Measurements from ENCODE around the gene REG3G.
"Not testable (repeated sequence)": the region's sequence is repeated elsewhere in the genome, so short reads cannot be mapped to it uniquely, and the experiment has no call there.

The REG3G gene

DNA sequence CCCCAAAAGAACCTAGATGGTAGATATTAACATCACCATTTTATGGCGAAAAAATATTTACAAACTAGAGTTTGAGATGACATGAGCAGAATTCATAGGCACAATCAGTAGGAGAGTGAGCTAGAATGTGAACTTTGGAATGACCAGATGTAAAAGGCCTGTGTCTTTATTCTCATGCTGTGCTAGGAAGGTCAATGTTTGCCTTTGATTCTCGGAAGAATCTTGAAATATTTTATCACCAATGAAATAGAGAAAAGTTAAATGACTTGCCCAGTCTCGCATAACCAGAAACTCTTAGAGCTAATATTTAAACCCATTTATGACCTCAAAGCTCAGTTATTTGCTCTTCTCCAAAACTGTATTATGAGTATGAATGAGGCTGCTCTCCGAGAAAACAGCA lies 9.2 kb upstream of the REG3G start:
- DNase-seq (ENCODE audit: low read depth): no peak

DNA sequence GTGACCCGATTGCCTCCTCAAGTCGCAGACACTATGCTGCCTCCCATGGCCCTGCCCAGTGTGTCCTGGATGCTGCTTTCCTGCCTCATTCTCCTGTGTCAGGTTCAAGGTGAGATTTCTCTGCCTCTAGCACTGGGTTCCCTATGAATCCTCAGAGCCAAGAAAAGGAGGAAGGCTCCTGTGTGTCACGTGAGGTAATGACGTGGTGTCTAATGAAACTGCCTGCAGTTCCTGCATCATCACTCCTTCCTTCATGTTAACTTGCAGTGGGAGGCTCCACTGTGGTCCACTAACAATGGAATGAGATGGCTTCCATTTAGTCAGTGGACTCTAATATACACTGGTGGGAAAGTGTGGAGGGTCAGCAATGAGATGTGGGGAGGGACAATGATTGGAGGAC lies 559 bp downstream of the REG3G start:
- DNase-seq (ENCODE audit: low read depth): no peak

DNA sequence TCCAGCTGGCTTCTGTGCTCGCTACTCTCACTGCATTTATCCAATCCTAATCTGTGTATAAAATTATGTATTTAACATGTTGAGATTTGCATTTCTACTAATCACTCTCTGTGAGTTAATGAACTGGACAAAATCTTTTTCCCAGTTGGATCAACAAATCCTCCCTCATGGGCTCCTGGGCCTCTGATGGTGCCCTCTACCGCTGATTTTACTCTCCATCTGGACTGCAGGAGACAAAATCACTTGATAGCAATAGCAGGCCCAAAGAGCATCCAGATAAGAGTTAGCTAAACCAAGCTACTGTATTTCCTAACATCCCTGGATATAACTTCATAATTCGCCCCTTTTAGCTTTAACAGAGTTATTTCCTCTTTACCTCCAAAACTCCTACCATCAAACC lies 14.4 kb downstream of the REG3G start:
- no peak for DNase-seq (ENCODE audit: low read depth)

DNA sequence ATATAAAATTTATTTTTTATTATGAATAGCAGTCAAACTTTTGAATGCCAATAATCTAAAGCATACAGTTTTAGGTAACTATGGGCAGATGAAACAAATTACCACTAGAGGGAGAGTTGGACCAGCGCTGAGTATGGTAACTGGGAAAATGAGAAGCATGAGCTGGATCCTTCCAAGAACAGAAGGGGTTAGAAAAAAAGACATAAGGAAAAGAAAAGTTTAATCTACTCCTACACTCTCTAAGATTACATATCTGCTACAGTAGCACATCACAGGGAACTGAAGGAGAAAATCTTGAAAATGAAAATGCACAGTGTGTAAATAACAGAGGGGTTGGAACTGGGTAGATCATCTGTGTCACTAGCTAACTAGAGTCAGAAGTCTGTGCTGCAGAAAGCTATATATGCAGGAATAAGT lies 15.5 kb downstream of the REG3G start:
- no peak for DNase-seq (ENCODE audit: low read depth)

DNA sequence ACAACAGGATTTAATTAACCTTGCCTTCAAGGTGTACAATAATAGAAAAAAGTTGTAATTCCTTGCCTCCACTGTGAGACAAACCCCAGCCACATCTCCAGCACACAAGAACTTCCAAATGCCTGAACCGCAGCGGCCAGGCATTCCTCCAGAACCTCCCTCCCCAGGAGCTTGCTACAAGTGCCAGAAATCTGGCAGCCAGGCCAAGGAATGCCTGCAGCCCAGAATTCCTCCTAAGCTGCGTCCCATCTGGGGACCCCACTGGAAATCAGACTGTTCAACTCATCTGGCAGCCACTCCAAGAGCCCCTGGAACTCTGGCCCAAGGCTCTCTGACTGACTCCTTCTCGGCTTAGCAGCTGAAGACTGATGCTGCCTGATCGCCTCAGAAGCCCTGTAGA lies 28.0 kb downstream of the REG3G start:
- DNase-seq (ENCODE audit: low read depth): not testable (repeated sequence)

DNA sequence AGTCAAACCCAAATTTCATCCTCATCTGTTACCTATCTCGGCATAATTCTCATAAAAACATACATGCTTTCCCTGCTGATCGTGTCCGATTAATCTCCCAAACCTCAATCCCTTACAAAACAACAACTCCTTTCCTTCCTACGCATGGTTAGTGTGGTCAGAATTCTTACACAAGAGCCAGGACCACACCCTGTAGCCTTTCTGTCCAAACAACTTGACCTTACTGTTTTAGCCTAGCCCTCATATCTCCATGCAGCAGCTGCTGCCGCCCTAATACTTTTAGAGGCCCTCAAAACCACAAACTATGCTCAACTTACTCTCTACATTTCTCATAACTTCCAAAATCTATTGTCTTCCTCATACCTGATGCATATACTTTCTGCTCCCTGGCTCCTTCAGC lies 29.3 kb downstream of the REG3G start:
- not testable (repeated sequence) for DNase-seq (ENCODE audit: low read depth)

DNA sequence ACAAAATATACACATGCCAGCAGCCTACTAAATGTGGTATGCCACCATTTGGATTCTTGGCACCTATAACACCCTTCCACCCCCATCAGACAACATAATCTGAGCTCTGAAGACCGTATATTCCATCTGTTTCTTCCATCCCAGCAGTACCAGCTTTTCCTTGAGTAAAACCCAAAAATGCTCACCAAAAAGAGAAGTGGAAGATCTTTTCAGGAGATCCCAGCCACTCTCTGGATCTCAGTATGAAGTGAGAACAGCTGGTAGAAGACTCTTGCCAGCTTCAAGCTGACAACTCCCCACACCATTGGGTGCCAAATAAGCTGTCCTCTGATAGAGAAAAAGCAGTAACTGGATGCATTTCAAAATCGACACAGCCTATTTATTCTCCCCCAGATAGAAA lies 39.7 kb downstream of the REG3G start:
- DNase-seq (ENCODE audit: low read depth): no peak

DNA sequence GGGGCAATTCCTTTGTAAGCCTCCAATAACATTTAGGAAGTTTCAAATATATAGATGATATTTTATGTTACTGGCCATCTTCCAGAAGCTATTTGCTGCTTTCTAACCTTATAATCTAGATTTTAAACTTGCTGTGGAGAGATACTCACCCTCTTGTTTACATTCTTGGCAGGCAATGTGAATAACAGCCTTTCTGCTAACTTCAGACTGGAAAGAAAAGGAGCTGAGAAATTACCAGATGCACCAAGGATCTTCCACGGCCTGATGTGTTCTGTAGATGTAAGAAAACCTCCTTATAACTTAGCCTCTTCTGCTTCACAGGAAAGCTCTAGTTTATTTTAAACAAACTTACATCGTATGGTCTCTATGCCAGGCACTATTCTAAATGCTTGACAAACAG lies 45.6 kb downstream of the REG3G start:
- no peak for DNase-seq (ENCODE audit: low read depth)
